G401.6 (cell line): ENCODE data around the gene RELT.

ENCODE experiments used
- FAIRE-seq: peaks from 2 replicates; lab custom pipeline; 2012; peaks lifted over from hg19 to GRCh38; lab: Jason Lieb, UNC

RELT gene

GRCh38 chr11:73439002-73439843 lies 63.0 kb downstream of the RELT start:
- FAIRE-seq, result no peak

- FAIRE-seq, result no peak
Observed at GRCh38 chr11:73445980-73446379, 69.8 kb downstream of the RELT start.

DNA sequence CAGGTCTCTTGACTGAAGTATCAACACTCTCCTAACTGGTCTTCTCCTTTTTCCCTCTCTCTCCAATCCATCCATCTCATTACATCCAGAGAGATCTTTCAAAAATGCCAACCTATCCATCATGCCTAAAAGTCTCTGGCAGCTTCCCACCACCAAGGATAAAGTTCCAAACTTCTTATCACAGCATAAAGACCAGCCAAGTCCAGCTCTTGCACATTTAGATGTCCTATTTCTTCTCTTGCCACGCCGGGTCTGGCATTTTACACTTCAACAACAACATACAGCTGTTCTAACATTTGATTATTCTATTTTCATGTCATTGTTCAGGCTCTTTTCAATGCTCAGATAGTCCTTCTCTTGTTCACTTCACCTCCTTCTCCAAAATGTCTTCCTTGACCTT lies 70.6 kb downstream of the RELT start:
- FAIRE-seq, result no peak
